K562 (cell line): Measurements from ENCODE around the gene COQ7. TPM values are rescaled to one million over a fixed set of nuclear protein-coding genes. Genes with fewer than 3 reads are reported as not detected.

Experiments used
- HDAC2 ChIP-seq: fragments of 450-650 bp; IDR thresholded peaks from 2 replicates; pipeline ENCODE4 v1.6.1; 2016; ENCODE audit warnings: mild to moderate bottlenecking
- HDAC3 ChIP-seq: fragments of 450-650 bp; IDR thresholded peaks from 2 replicates; pipeline ENCODE4 v1.6.1; 2018; ENCODE audit warnings: borderline replicate concordance, mild to moderate bottlenecking, moderate library complexity; ENCODE audit not compliant: partially characterized antibody
- MCM2 ChIP-seq: fragments of 450-650 bp; IDR thresholded peaks from 2 replicates; pipeline ENCODE4 v1.6.1; 2017; ENCODE audit warnings: low read depth, mild to moderate bottlenecking
- NCOR1 ChIP-seq: fragments of 450-650 bp; IDR thresholded peaks from 2 replicates; pipeline ENCODE4 v1.6.1; 2016; ENCODE audit warnings: mild to moderate bottlenecking, moderate library complexity
- NFE2 ChIP-seq: IDR thresholded peaks from 2 replicates; pipeline ENCODE4 v1.6.1; 2014; ENCODE audit warnings: antibody characterized with exemption, low read depth
- NFIC ChIP-seq: fragments of 450-650 bp; IDR thresholded peaks from 2 replicates; pipeline ENCODE4 v1.6.1; 2017; ENCODE audit warnings: mild to moderate bottlenecking, inconsistent platforms
- RAD21 ChIP-seq, 2 experiments: fragments of 250-450 bp in 1 of 2; fragments of 450-650 bp in 1 of 2; sonication (Bioruptor Pico) in 1 of 2; formaldehyde crosslinking in 1 of 2; IDR thresholded peaks in 1 of 2; conservative IDR thresholded peaks in 1 of 2; 2 replicates each; pipeline versions ENCODE4 v1.4.0 to v1.8.0; 2020 to 2022; ENCODE audit warnings: mild to moderate bottlenecking in 2 of 2, moderate library complexity in 1 of 2
- SOX6 ChIP-seq: fragments of 450-650 bp; IDR thresholded peaks from 2 replicates; pipeline ENCODE4 v1.6.1; 2014; ENCODE audit warnings: mild to moderate bottlenecking
- TARDBP ChIP-seq: fragments of 450-650 bp; IDR thresholded peaks from 2 replicates; pipeline ENCODE4 v1.6.1; 2016
- ZNF12 ChIP-seq: sonication (generic); formaldehyde crosslinking; IDR thresholded peaks from 2 replicates; pipeline ENCODE4 v1.4.0; 2020; ENCODE audit warnings: mild to moderate bottlenecking, missing genetic modification reagents
- ZNF165 ChIP-seq: fragments of 250-450 bp; sonication (Bioruptor Pico); IDR thresholded peaks from 2 replicates; pipeline ENCODE4 v1.4.0; 2020; ENCODE audit warnings: borderline replicate concordance
- ZNF239 ChIP-seq: fragments of 250-450 bp; sonication (Bioruptor Pico); IDR thresholded peaks from 2 replicates; pipeline ENCODE4 v1.4.0; 2020; ENCODE audit warnings: mild to moderate bottlenecking
- polyA plus RNA-seq, 8 experiments: library from polyadenylated mRNA; depleted of rRNA in 4 of 8; stranded (reverse) in 5 of 8; unstranded in 3 of 8; fragments of >200 nt; fragmentation: Nextera tagmentation in 2 of 8; fragmentation: Illumina TruSeq in 1 of 8; extraction: Ambion mirVana in 2 of 8; extraction: Trizol in 1 of 8; gene quantifications; 2 replicates each; pipeline versions ENCODE4 v1.2.1 to v1.2.3, GENCODE V29; 2011 to 2014; ENCODE audit warnings: inconsistent platforms in 1 of 8, missing spikeins in 1 of 8
- total RNA-seq, 7 experiments: library from RNA; depleted of rRNA in 6 of 7; stranded (reverse); fragments of >200 nt in 6 of 7; fragmentation: Illumina TruSeq in 2 of 7; extraction: Trizol in 2 of 7; gene quantifications; 2 replicates each; pipeline versions ENCODE4 v1.2.1 to v1.2.3, GENCODE V29; 2011 to 2021; ENCODE audit warnings: low replicate concordance in 1 of 7
- TF ChIP-seq, protein P1 (sequence below): fragments of 450-650 bp; conservative IDR thresholded peaks from 2 replicates; pipeline ENCODE4 v1.6.1; 2016; ENCODE audit warnings: missing genetic modification characterization, low read depth, mild to moderate bottlenecking, control low read depth, missing compliant biosample characterization
- TF ChIP-seq, protein P2 (sequence below): fragments of 450-650 bp; IDR thresholded peaks from 2 replicates; pipeline ENCODE4 v1.6.1; 2016; ENCODE audit warnings: mild to moderate bottlenecking, moderate library complexity
- TF ChIP-seq, protein P3 (sequence below): sonication (generic); formaldehyde crosslinking; IDR thresholded peaks from 2 replicates; pipeline ENCODE4 v1.9.0; 2022; ENCODE audit warnings: mild to moderate bottlenecking, missing genetic modification reagents

Gene COQ7
- total and polyA plus RNA-seq, 9 of the 15 experiments (the other 6 are each of a cell fraction or from before 2014, with no cell fraction given) = 2.3 to 26.1 (median 15.2) TPM

GRCh38 chr16:19067349-19068236 lies at the start of gene COQ7 (continued):
- TF ChIP-seq, protein P1, sequence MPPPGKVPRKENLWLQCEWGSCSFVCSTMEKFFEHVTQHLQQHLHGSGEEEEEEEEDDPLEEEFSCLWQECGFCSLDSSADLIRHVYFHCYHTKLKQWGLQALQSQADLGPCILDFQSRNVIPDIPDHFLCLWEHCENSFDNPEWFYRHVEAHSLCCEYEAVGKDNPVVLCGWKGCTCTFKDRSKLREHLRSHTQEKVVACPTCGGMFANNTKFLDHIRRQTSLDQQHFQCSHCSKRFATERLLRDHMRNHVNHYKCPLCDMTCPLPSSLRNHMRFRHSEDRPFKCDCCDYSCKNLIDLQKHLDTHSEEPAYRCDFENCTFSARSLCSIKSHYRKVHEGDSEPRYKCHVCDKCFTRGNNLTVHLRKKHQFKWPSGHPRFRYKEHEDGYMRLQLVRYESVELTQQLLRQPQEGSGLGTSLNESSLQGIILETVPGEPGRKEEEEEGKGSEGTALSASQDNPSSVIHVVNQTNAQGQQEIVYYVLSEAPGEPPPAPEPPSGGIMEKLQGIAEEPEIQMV (tag) = no peak
- TF ChIP-seq, protein P2, sequence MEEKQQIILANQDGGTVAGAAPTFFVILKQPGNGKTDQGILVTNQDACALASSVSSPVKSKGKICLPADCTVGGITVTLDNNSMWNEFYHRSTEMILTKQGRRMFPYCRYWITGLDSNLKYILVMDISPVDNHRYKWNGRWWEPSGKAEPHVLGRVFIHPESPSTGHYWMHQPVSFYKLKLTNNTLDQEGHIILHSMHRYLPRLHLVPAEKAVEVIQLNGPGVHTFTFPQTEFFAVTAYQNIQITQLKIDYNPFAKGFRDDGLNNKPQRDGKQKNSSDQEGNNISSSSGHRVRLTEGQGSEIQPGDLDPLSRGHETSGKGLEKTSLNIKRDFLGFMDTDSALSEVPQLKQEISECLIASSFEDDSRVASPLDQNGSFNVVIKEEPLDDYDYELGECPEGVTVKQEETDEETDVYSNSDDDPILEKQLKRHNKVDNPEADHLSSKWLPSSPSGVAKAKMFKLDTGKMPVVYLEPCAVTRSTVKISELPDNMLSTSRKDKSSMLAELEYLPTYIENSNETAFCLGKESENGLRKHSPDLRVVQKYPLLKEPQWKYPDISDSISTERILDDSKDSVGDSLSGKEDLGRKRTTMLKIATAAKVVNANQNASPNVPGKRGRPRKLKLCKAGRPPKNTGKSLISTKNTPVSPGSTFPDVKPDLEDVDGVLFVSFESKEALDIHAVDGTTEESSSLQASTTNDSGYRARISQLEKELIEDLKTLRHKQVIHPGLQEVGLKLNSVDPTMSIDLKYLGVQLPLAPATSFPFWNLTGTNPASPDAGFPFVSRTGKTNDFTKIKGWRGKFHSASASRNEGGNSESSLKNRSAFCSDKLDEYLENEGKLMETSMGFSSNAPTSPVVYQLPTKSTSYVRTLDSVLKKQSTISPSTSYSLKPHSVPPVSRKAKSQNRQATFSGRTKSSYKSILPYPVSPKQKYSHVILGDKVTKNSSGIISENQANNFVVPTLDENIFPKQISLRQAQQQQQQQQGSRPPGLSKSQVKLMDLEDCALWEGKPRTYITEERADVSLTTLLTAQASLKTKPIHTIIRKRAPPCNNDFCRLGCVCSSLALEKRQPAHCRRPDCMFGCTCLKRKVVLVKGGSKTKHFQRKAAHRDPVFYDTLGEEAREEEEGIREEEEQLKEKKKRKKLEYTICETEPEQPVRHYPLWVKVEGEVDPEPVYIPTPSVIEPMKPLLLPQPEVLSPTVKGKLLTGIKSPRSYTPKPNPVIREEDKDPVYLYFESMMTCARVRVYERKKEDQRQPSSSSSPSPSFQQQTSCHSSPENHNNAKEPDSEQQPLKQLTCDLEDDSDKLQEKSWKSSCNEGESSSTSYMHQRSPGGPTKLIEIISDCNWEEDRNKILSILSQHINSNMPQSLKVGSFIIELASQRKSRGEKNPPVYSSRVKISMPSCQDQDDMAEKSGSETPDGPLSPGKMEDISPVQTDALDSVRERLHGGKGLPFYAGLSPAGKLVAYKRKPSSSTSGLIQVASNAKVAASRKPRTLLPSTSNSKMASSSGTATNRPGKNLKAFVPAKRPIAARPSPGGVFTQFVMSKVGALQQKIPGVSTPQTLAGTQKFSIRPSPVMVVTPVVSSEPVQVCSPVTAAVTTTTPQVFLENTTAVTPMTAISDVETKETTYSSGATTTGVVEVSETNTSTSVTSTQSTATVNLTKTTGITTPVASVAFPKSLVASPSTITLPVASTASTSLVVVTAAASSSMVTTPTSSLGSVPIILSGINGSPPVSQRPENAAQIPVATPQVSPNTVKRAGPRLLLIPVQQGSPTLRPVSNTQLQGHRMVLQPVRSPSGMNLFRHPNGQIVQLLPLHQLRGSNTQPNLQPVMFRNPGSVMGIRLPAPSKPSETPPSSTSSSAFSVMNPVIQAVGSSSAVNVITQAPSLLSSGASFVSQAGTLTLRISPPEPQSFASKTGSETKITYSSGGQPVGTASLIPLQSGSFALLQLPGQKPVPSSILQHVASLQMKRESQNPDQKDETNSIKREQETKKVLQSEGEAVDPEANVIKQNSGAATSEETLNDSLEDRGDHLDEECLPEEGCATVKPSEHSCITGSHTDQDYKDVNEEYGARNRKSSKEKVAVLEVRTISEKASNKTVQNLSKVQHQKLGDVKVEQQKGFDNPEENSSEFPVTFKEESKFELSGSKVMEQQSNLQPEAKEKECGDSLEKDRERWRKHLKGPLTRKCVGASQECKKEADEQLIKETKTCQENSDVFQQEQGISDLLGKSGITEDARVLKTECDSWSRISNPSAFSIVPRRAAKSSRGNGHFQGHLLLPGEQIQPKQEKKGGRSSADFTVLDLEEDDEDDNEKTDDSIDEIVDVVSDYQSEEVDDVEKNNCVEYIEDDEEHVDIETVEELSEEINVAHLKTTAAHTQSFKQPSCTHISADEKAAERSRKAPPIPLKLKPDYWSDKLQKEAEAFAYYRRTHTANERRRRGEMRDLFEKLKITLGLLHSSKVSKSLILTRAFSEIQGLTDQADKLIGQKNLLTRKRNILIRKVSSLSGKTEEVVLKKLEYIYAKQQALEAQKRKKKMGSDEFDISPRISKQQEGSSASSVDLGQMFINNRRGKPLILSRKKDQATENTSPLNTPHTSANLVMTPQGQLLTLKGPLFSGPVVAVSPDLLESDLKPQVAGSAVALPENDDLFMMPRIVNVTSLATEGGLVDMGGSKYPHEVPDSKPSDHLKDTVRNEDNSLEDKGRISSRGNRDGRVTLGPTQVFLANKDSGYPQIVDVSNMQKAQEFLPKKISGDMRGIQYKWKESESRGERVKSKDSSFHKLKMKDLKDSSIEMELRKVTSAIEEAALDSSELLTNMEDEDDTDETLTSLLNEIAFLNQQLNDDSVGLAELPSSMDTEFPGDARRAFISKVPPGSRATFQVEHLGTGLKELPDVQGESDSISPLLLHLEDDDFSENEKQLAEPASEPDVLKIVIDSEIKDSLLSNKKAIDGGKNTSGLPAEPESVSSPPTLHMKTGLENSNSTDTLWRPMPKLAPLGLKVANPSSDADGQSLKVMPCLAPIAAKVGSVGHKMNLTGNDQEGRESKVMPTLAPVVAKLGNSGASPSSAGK = peak; percentile 72
- TF ChIP-seq SOX6 (no peak), NFE2 (no peak), ZNF239 (no peak), RAD21 (CRISPR knock-in tag; conservative IDR thresholded peaks at IDR 0.05 in 1 of 2, IDR thresholded peaks at IDR 0.05 in 1 of 2) (no peak), HDAC3 (no peak), ZNF12 (CRISPR knock-in tag) (0 out of 2 replicates have a peak, but pooled peaks have one; percentile 46), NCOR1 (no peak), TARDBP (peak; percentile 98), NFIC (no peak), MCM2 (no peak), HDAC2 (peak; percentile 60; the same call in 1 of the 2 replicates), ZNF165 (CRISPR knock-in tag) (no peak)
- TF ChIP-seq, protein P3, sequence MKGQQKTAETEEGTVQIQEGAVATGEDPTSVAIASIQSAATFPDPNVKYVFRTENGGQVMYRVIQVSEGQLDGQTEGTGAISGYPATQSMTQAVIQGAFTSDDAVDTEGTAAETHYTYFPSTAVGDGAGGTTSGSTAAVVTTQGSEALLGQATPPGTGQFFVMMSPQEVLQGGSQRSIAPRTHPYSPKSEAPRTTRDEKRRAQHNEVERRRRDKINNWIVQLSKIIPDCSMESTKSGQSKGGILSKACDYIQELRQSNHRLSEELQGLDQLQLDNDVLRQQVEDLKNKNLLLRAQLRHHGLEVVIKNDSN (CRISPR knock-in tag) = peak; percentile 81
